HG02571 (cell line): ENCODE measurements around the gene FARP1.

Experiments used
- ATAC-seq: cut with Tn5 transposase; IDR thresholded peaks from one replicate; pipeline ENCODE4 v1.9.1; 2021; ENCODE audit warnings: mild to moderate bottlenecking, moderate library complexity; ENCODE audit not compliant: unreplicated experiment

The FARP1 gene

GRCh38 chr13:98172590-98173422 is 29.9 kb downstream of the FARP1 start:
- ATAC-seq, result no peak

- no peak for ATAC-seq
Observed at GRCh38 chr13:98173431-98174152, 30.7 kb downstream of the FARP1 start.

GRCh38 chr13:98174307-98174706 is 31.4 kb downstream of the FARP1 start:
- no peak for ATAC-seq

GRCh38 chr13:98175043-98175442 is 32.1 kb downstream of the FARP1 start:
- ATAC-seq, result no peak

GRCh38 chr13:98175823-98176222 is 32.9 kb downstream of the FARP1 start:
- ATAC-seq, result no peak

DNA sequence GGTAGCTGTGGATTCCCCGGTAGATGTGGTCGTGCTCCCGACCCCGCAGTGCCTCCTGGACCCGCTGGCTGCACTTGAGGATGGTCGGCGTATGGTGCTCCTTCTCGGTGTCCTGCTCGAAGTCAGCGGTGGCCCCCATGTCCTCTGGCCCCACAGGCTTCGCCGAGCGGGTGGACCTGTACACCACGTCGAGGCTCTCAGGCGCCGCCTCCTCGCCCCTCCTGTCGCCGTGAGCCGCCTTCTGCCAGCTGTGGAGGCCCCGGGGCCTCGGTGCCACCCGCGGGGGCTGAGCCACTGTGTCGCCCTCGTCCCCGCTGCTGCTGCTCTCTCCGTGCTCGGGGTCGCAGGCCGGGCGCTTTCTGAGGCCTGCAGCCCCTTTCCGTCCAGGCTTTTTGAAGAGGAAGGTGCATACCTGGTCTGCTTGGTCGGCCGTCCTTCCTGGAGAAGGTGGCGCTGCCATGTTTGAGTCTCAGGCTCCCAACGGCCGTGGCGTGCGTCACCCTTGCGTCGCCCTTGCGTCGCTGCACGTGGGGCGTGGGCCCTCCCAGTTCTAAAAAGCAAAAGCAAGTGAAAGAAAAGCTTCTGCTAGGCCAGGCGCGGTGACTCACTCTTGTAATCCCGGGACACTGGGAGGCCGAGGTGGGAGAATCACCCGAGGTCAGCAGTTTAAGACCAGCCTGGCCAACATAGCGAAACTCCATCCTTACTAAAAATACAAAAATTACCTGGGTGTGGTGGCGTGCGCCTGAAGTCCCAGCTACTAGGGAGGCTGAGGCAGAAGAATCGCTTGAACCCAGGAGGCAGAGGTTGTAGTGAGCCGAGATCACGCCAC is 34.1 kb downstream of the FARP1 start, which contains the start of gene RNF113B:
Gene RNF113B, minus strand, starts transcription at position 493 of the 832 bp plus-strand sequence. Its CDS starts 33 bp downstream, at position 460.
- no peak for ATAC-seq

DNA sequence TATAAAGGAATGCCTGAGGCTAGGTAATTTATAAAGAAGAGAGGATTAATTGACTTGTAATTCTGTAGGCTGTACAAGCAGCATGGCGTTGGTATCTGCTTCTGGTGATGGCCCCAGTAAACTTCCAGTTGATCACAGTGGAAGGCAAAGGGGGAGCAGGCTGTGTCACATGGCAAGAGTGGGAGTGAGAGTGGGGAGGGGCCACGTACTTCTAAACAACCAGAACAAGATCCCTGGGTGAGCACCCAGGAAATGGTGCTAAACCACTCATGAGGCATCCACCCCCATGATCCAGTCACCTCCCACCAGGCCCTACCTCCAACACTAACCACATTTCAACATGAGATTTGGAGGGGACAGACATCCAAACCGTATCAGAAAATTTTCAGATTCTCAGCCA is 37.2 kb downstream of the FARP1 start:
- ATAC-seq, result no peak

DNA sequence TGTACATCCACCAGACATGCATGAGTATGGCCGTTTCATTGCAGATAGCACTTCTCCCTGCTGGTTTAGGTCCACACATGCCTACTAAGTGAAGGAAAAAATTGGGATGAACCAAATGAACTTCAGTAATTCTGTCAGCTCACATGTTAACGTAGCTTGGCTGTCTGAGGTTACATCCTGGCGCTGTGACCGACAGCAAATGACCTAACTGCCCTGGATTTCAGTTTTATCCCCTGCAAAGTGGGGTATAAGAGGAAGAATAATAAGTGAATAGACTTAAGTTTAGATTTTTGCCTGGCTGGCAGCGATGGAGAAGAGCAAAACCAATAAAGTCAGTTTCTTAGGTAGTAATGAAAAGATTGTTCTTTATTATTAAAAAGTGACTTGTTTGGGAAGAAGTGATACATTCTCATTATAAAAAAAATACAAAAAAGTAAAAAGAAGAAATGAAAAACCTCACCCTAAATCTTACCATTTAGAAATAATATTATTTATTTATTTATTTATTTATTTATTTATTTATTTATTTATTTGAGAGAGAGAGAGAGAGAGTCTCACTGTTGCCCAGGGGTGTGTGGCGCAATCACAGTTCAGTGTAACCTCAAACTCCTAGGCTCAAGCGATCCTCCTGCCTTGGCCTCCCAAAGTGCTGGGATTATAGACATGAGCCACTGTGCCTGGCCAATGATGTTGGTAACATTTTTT is 38.4 kb downstream of the FARP1 start:
- ATAC-seq, result no peak

- no peak for ATAC-seq
Observed at GRCh38 chr13:98182153-98182552, 39.3 kb downstream of the FARP1 start.

- ATAC-seq, result no peak
Observed at GRCh38 chr13:98182589-98182988, 39.7 kb downstream of the FARP1 start.

- no peak for ATAC-seq
Observed at GRCh38 chr13:98184792-98185191, 41.9 kb downstream of the FARP1 start.

DNA sequence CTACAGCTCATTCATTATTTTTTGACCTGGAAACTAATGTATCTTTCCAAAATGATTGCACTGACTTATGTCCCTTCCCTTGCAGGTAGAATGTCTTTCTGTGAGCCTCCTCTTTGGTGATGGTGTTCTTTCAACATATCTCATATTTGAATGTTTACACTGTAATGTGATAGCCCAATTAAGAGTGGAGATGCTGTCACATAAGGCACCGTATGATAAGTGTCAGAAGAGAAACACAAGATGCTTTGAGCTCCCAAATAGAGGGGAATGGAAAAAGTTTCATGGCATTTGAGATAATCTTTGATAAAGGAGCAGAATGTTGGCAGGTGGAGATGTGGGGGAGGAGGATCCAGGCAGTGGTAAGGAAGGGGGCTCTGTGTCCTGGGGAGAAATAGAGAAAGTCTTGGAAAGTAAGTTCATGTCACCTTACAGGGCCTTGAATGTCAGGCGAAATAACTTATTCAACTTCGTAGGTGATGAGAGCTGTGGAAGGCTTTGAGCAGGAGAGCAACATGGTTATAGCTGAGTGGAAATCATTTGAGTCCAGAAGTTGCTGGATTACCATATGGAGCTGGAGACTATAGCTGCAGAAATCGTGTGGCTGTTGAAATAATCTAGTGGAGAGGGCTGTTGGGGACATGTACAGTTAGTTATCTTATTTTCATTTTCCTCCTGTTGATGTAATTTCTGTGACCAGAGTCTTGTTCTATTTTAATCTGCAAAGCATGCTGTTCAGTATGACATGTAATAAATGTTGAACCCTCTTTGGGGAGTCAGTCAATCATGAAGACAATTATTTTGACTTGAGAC is 44.5 kb downstream of the FARP1 start:
- ATAC-seq, result no peak

- no peak for ATAC-seq
Observed at GRCh38 chr13:98187965-98188261, 45.0 kb downstream of the FARP1 start.

GRCh38 chr13:98188544-98189166 is 45.8 kb downstream of the FARP1 start:
- no peak for ATAC-seq

DNA sequence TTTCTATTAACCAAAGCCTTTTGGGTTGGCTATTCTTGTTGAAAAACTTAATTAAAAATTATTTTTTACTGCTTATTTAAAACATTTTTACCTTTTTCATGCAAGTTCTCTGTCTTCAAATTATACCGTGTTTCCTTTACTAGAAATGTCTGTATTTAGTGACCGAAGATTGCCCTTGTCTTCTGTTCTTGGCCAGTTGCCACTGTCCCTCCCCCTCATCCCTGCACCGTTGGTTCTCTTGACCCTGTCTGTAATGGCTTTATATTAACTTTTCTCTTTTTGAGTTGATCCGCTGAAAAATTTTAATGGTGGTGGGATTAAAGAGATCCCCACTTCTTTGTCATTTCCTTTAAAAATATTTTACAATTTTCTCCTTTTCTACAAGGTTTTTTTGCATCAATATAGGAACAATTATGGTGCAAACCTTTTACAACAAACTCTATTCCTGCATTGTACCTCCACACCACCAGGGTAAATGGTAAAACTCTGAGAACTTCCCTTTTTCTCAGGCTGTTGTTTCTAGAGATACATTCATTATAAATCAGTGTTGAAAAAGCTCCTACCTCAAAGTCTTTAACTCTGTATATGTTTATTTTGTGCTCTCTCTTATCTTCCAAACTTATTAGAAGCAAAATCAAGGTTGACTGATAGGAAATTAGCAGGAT is 47.1 kb downstream of the FARP1 start:
- ATAC-seq, result no peak

DNA sequence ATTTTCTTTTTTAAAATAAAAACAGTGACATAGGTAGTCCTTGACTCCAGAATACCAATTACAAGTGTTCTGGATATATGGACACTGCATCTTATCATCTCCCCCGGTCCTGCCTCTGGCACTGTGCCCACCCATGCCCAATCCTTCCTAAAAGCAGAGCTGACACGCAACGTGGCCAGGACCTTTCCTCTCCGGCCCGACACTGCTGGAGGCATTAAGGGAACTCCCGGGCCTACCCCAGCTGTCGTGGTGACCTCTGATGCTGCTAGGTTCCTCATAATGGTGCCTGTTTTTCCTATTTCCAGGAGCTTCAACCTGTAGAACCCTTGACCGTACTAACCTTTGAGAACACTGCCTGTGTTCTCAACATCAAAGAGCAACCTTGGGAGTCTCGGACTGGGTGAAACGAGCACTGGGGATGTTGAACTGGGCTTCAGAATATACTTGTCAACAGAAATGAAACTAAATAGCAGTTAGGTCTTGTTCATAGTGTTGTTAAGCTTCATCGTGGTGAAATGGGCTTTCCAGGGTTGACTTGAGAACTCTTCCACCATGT is 48.1 kb downstream of the FARP1 start:
- no peak for ATAC-seq

GRCh38 chr13:98192008-98192407 is 49.1 kb downstream of the FARP1 start:
- ATAC-seq, result no peak

DNA sequence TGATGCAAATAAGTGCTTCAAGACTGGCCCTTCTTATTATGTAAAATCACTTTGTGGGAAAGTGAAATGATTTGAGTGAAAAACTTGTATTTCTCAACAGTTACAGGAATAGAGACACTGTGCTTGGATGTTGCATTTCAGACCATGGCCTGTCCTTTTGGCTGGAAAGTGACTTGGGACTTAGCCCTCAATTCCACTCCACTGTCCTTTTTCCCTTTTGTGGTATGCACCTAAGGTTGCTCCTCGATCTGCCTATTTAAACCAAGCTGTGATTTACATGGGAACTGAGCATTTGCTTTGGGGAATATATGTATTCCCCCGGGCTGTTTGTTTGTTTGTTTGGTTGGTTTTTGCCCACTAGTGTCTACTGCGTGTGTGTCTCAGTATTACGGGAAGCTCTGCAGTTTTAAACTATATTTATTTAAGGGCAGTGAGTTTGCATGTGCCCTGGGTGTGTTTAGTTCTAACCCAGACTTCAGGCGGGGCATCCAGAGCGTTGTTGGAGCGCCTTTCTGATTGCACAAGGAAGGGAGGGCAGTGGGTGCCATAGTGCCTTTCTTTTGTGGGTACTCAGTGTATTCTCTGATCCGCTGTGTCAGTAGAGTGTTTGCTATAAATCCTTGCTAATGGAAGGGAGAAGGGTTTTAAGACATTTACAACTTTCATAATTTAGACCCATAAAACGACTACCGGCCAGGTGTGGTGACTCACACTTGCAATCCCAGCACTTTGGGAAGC is 52.3 kb downstream of the FARP1 start:
- ATAC-seq, result no peak
